KMS-11 (cell line): ENCODE results near the gene MYO15B.

Experiments used
- H2AFZ ChIP-seq: fragments of 200-600 bp; sonication (generic); 2 replicates; pipeline ENCODE4 v1.6.1; 2016; ENCODE audit warnings: antibody characterized with exemption, mixed run types, low read depth
- H3K27ac ChIP-seq: fragments of 200-600 bp; sonication (generic); 2 replicates; pipeline ENCODE4 v1.6.1; 2016; ENCODE audit warnings: mild to moderate bottlenecking, mixed run types
- H3K27me3 ChIP-seq: fragments of 200-600 bp; sonication (generic); 2 replicates; pipeline ENCODE4 v1.6.1; 2017; ENCODE audit warnings: mild to moderate bottlenecking, low read depth, mixed run types, moderate library complexity; ENCODE audit not compliant: insufficient read depth
- H3K36me3 ChIP-seq: fragments of 200-600 bp; sonication (generic); 2 replicates; pipeline ENCODE4 v1.6.1; 2017; ENCODE audit warnings: mild to moderate bottlenecking, mixed run types; ENCODE audit not compliant: insufficient read depth
- H3K4me1 ChIP-seq: fragments of 200-600 bp; sonication (generic); 2 replicates; pipeline ENCODE4 v1.6.1; 2016; ENCODE audit warnings: mild to moderate bottlenecking, low read depth, mixed run types; ENCODE audit not compliant: poor library complexity, severe bottlenecking
- H3K4me2 ChIP-seq: fragments of 200-600 bp; sonication (generic); 2 replicates; pipeline ENCODE4 v1.7.0; 2016; ENCODE audit warnings: mild to moderate bottlenecking, mixed run types
- H3K4me3 ChIP-seq: fragments of 200-600 bp; sonication (generic); IDR thresholded peaks from 2 replicates; pipeline ENCODE4 v1.6.1; 2017; ENCODE audit warnings: low read depth, low read length, mixed read lengths; ENCODE audit not compliant: insufficient read depth
- H3K79me2 ChIP-seq: fragments of 200-600 bp; sonication (generic); 2 replicates; pipeline ENCODE4 v1.6.1; 2016; ENCODE audit warnings: low read depth, mixed run types; ENCODE audit not compliant: insufficient read depth
- H3K9ac ChIP-seq: fragments of 200-600 bp; sonication (generic); 2 replicates; pipeline ENCODE4 v1.6.1; 2016; ENCODE audit warnings: mild to moderate bottlenecking, mixed run types
- H4K20me1 ChIP-seq: fragments of 200-600 bp; sonication (generic); 2 replicates; pipeline ENCODE4 v1.6.1; 2016; ENCODE audit warnings: mild to moderate bottlenecking, mixed run types; ENCODE audit not compliant: insufficient read depth
- TF ChIP-seq, protein P1 (sequence below): fragments of 200-600 bp; sonication (generic); conservative IDR thresholded peaks from 2 replicates; pipeline ENCODE4 v1.6.1; 2017; ENCODE audit warnings: low read depth, mild to moderate bottlenecking, antibody characterized with exemption, low read length, moderate library complexity, mixed read lengths

MYO15B gene

DNA sequence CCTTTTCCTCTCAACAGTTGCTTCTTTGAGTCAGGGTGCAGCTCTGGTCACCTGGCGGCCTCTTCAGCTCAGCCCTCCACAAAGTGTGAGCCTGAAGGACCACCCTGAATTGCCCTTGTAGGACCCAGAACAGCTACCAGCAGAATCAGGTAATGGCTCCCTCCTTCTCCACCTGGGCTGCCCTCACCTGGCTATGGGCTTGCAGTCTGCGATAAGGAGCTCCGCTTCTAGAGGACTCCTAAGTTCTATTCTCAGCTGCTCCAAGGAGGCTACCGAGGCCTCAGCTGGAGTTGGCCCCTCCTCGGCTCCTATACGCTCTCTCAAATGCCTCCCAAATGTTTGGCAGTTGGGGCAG is 59.0 kb downstream of the MYO15B start:
- TF ChIP-seq, protein P1, sequence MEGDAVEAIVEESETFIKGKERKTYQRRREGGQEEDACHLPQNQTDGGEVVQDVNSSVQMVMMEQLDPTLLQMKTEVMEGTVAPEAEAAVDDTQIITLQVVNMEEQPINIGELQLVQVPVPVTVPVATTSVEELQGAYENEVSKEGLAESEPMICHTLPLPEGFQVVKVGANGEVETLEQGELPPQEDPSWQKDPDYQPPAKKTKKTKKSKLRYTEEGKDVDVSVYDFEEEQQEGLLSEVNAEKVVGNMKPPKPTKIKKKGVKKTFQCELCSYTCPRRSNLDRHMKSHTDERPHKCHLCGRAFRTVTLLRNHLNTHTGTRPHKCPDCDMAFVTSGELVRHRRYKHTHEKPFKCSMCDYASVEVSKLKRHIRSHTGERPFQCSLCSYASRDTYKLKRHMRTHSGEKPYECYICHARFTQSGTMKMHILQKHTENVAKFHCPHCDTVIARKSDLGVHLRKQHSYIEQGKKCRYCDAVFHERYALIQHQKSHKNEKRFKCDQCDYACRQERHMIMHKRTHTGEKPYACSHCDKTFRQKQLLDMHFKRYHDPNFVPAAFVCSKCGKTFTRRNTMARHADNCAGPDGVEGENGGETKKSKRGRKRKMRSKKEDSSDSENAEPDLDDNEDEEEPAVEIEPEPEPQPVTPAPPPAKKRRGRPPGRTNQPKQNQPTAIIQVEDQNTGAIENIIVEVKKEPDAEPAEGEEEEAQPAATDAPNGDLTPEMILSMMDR: no peak
- H3K79me2 ChIP-seq: no peaks in the 10 kb centered on the region

DNA sequence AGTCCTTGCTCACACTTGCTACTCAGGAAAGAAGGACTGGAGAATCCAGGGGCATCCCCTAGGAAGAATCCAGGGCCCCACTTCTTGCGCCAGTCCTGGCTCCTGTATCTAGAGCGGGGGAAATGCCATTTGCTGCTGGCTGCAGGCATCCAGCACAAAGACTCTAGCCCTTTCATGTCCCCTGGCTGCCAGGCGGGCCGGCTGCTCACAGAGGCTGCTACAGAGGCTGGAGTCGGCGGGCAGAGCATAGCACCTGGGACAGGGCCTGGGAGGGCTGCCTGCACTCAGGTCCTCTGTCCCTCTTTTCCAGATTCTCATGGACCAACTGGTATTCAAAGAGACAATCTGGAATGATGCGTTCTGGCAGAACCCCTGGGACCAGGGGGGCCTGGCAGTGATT is 59.5 kb downstream of the MYO15B start:
- Histone ChIP-seq H3K4me3 (no peak overlapping the region), H3K4me2 (no peak overlapping the region), H3K36me3 (no peaks in the 10 kb centered on the region), H3K27me3 (no peaks in the 10 kb centered on the region), H4K20me1 (no peaks in the 10 kb centered on the region), H3K27ac (no peak overlapping the region), H3K4me1 (no peaks in the 10 kb centered on the region), H2AFZ (no peak overlapping the region), H3K79me2 (no peaks in the 10 kb centered on the region), H3K9ac (no peak overlapping the region)
- TF ChIP-seq, protein P1: no peak

More for the DNA sequence above, 59.0 kb downstream of the MYO15B start:
- H3K4me1 ChIP-seq: no peaks in the 10 kb centered on the region
- no peaks in the 10 kb centered on the region for H3K27me3 ChIP-seq
- H3K36me3 ChIP-seq: no peaks in the 10 kb centered on the region
- H3K4me2 ChIP-seq: no peak overlapping the region
- no peaks in the 10 kb centered on the region for H4K20me1 ChIP-seq
- no peak overlapping the region for H3K27ac ChIP-seq
- no peak overlapping the region for H2AFZ ChIP-seq
- no peak overlapping the region for H3K4me3 ChIP-seq
- no peak overlapping the region for H3K9ac ChIP-seq

DNA sequence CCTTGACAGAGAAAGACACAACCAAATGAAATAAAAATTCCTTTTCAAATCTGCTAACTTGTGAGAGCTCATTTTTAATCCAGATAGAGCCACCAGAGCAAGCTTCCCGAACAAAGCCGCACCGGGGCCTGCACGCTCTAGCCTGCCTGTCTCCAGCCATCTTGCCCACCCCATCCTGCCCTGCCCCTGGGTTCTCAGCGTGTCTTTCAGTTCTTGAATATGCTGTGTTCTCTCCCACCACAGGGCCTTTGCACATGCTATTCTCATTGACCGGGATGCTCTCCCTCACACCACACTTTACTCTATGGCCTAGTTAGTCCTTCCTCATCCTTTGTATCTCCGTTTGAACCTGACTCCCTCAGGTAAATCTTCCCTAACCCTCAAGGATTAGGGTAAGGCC is 60.3 kb downstream of the MYO15B start:
- H3K4me2 ChIP-seq: no peak overlapping the region
- no peaks in the 10 kb centered on the region for H3K36me3 ChIP-seq
- H3K9ac ChIP-seq: no peak overlapping the region
- H3K79me2 ChIP-seq: no peaks in the 10 kb centered on the region
- TF ChIP-seq, protein P1: no peak
- H3K27me3 ChIP-seq: no peaks in the 10 kb centered on the region
- H2AFZ ChIP-seq: no peak overlapping the region
- H3K4me1 ChIP-seq: no peaks in the 10 kb centered on the region
- no peaks in the 10 kb centered on the region for H4K20me1 ChIP-seq
- H3K27ac ChIP-seq: no peak overlapping the region
- no peak overlapping the region for H3K4me3 ChIP-seq

DNA sequence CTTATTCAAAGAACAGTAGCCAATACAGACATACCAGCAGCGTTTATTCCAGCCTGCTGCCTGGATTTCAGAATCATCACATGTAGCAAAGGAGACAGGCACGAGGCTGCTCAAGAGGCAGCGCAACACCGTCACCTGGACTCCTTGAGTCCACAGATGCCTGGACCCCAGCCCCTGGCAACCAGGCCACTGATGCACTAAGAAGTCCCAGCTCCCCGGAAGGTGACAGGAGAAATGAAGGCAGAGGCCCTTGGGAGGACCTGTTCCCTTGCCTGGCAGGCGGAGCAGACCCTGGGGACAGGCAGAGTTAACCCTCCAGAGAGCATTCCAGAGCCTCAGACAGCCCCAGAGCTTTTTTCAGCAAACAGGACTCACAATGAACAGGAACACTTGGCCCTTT is 62.1 kb downstream of the MYO15B start:
- no peak overlapping the region for H3K4me3 ChIP-seq
- H3K27me3 ChIP-seq: no peaks in the 10 kb centered on the region
- H3K27ac ChIP-seq: no peak overlapping the region
- H3K4me1 ChIP-seq: no peaks in the 10 kb centered on the region
- H3K36me3 ChIP-seq: no peaks in the 10 kb centered on the region
- H3K4me2 ChIP-seq: no peak overlapping the region
- H4K20me1 ChIP-seq: no peaks in the 10 kb centered on the region
- no peaks in the 10 kb centered on the region for H3K79me2 ChIP-seq
- H3K9ac ChIP-seq: no peak overlapping the region
- H2AFZ ChIP-seq: no peak overlapping the region
- TF ChIP-seq, protein P1: no peak

DNA sequence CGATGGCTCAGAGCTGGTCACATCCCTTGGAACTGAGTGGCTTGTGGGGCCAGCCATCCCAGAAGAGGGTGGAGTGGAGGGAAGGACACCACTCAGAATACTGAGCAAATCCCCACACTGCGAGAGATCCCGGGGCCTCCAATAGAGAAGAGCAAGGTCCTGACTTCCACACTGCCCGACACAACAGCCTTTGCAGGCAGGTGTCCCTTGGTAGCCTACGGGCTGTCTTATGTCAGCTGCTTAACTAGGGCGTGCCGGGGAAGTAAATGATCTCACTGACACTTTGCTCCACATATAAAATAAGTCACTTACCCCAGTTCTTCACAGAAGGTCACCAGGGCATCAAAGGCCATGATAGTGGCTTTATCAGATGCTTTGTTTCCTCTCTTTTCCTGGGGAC is 63.3 kb downstream of the MYO15B start:
- Histone ChIP-seq H3K27ac (no peak overlapping the region), H3K27me3 (no peaks in the 10 kb centered on the region), H3K4me3 (no peak overlapping the region), H3K79me2 (no peaks in the 10 kb centered on the region), H4K20me1 (no peaks in the 10 kb centered on the region), H3K9ac (no peak overlapping the region), H3K4me1 (no peaks in the 10 kb centered on the region), H2AFZ (no peak overlapping the region), H3K4me2 (no peak overlapping the region), H3K36me3 (no peaks in the 10 kb centered on the region)
- TF ChIP-seq, protein P1: no peak
